NCI-H69 (cell line): ENCODE results near the gene PDGFC.
"Not testable (repeated sequence)": the region's sequence is repeated elsewhere in the genome, so short reads cannot be mapped to it uniquely, and the experiment has no call there.

Source experiments
- DNase-seq: peaks from one replicate; lab custom pipeline; 2025; lab: John Stamatoyannopoulos, UW

Gene PDGFC

DNA sequence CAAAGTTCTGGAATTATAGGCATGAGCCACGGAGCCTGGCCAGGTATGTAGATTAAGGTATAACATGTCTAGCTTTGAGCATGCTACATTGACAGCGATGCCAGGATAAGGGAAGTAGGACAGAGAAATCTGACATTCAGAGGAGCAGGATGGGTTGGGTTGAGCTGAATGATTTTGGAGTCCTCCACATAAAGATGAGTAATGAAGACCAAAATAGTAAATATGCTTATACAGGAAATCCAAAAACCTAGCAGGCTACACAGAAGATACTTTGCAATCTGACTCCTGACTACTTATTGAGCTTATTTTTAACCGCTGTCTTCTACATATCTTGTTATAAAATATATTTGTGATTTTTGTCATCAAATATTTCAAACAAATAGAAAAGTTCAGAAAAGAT lies 69.7 kb downstream of the PDGFC start:
- no peak for DNase-seq

DNA sequence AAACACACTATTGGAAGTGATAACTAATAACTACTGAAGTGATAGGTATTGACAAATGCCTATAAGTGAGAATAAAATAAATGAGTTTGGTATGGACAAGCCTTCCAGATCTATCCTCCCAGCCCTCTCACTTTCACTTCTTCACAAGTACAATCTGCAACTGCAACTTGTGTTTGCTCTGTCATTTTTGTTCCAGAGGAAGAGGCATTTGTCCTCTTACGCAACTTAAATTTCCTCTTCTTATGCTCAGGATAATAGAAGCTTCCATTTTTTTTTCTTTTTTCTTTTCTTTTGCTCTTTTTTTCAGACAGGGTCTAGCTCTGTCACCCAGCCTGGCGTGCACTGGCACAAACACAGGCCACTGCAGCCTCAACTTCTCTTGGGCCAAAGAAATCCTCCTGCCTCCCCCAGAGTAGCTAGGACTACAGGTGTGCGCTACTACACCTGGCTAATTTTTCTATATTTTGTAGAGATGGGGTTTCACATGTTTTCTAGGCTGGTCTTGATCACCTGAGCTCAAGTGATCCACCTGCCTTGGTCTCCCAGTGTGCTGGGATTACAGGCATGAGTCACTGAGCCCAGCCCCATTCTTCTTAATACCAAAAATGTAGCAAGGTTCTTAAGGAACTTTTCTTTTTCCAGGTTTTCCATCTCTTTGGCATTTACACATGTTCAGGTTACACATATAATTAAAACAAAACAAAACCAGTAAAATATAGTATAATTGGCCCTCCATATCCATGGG lies 73.1 kb downstream of the PDGFC start:
- DNase-seq: no peak

DNA sequence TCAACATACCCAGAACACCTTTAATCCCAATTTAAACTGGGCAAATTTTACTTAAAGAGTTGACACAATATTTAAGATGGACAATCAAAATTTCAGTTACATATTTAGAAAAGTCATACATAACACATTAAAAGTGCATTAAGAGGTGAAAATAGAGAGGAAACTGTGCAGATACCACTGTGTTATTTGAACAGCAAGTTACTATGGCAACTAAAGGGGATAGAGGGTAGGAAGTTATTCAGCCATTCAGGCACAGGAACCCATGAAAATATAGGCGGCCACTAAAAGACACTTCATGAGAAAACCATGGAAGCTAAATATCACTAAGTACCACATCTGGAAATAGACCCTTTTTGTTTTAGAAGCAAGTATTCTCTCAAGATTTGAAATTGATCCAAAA lies 75.1 kb downstream of the PDGFC start:
- peak; percentile 25 for DNase-seq

DNA sequence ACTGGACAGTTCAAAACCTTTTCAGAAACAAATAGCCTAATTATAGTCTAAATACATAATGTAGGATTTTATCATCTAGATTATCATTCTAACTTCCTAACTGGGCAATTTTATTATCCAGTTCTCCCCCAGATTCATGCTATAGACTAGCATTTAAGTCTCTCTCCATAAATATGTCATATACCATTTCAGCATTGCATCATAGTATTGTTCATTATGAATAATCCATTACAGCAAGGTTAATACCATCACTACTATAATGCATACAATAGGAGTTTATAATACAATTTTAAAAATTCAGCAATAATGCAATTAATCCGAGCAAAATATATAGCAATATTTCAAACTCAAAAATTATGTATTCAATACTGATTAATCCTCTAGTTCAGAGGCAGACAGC lies 77.4 kb downstream of the PDGFC start:
- no peak for DNase-seq

DNA sequence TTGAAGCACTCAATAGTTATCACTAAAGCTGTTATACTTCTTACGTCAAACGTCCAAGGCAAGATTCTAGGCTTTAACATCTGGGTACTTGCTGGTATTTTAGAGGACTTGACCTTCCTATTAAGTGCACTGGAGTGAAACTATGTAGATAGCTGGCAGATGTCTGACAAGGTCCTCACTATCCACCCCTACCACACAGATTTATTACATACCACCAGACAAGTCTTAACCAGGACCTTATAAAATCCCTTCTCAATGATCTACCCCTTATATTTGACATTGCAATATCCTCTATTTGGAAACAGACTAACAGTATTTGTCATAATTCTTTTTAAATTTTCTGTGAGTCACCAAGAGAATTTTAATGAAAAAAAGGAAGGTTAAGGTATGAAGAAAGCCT lies 78.8 kb downstream of the PDGFC start:
- no peak for DNase-seq

DNA sequence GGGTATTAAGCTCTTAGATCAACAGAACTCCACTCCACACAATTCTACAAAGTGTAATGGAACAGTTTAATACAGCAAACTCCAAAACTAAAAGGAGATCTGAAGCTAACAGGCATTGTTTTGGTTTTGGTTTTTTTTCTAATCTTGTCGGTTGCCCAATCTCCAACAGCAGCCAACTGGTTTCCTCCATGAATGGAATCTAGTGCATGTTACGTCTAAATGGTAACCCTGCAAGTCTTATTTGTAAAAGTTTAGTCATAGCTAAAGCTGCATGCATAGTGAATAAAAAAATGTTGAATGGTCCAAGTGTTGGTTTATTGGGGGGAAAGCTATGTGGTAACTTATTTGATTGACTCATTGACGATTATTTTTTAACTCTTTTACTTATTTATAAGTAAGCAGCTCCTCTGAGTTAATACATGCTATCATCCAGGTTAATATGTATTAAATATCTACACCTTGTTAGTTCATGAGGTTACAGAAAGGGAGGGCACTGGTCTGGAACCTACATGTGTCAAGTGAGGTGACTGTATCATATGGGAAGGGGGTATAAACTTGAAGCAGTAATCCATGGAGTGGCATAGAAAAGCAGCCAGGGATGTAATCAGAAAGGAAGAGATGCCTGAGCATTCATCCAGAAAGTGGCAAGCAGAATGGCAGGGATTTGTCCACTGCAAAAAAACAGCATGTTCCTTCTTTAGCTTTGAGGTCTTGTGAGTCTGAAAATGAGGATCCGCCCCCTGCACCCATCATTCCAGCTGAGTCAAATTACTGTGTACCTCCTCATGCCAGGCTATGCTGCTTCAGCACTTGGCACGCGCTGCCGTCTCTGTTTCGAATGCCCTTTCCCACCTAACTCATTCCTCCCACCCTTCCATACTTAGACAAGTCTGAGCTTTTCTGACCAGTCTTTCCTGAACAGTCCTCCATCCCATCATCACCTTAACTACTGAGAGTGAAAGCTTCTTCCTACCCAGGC lies 81.7 kb downstream of the PDGFC start:
- peak; percentile 1 for DNase-seq

DNA sequence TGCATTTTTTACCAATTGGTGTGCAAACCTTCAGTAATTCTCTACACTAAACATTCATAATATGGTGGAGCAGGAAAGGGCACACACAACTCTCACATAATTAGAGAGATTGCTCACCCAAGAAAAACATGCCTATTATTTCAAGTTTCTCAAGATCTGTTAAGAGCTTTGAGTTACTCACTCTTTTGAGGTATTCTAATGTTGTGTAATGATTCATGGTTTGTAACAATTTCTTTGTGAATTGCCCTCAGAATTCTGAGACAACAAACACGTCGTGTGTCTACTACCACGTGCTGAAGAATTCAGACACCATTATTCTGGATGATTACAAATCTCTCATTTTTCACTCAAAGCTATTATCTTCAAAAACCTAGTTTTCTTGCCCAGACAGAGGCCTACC lies 82.8 kb downstream of the PDGFC start:
- DNase-seq: no peak

DNA sequence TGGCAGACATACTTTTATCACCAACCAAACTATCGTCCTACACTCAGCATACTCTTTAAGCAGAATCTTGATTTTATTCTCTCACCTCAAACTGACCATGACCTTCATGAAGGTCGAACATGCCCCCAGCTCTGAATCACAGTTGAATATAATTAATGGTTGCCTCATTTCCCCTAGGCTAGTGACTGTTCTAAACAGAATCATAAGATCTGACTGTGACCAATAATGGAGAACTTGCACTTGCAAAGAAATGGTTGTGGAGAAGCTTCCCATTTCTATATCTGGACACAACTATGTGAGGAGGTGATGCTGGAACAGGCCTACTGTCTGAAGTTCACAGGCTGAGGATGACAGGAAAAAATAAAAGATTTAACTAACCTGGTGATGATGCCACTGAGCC lies 85.1 kb downstream of the PDGFC start:
- no peak for DNase-seq

DNA sequence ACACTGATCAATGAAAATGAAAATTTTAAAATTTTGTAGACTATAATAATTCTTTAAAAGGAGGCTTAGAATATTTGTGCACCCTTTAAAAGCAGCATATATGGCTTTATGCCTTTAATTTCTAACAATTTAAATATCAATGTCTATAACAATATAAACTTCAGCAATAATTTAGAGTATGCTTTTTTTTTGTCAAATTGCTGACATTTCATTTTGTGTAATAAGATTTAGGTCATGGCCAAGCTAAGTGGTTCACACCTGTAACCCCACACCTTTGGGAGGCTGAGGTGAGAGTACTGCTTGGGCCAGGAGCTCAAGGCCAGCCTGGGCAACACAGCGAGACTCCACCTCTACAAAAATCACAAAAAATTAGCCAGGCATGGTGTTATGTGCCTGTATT lies 86.2 kb downstream of the PDGFC start:
- no peak for DNase-seq

DNA sequence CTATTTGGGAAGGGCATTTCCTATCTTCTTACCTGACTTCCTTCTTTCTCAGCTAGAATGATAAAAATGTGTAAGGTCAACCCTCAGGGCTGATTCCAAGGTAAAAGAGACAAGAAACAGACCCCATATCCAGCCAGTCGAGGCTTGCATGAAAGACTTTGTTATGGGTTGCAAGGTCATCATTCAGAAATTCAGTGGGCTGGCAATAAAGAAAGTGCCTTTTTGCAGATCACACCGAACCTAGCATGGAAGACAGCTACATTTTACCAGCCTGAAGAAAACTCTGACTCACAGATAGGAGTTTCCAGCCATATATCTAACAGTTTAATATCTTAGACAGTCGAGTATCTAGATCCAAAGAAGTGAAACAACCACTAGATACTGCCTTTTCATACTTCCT lies 87.4 kb downstream of the PDGFC start:
- DNase-seq: no peak

DNA sequence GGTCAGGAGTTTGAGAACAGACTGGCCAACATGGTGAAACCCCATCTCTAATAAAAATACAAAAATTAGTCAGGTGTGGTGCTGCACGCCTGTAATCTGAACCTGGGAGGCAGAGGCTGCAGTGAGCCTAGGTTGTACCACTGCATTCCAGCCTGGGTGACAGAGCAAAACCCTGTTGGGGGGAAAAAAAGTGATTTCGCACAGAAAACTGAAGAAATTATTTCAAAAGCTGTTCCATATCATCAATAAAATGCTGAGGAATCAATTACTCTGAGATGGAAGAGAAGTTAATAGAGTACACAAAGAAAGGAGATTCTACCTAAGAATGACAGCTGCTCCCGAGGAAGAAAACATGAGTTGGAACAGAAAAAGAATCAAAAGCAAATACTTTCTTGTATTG lies 95.9 kb downstream of the PDGFC start:
- no peak for DNase-seq

DNA sequence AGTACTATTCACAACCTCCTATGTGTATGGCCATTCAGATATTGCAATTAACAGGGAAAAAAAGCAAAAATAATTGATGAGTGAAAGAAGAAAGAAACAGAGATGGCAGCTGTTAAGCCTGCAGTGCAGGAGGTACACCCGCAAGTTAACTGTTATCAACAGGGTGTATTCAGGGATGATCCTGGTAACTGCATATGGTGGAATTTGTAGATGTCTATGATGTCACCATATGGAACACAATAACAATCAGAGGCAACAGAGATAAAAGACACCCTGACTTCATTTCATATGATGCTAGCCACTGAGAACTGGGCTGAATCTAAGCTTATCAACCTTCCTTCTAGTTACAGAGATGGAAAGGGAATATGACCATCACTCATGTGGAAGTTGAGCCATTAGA lies 96.5 kb downstream of the PDGFC start:
- DNase-seq: no peak

DNA sequence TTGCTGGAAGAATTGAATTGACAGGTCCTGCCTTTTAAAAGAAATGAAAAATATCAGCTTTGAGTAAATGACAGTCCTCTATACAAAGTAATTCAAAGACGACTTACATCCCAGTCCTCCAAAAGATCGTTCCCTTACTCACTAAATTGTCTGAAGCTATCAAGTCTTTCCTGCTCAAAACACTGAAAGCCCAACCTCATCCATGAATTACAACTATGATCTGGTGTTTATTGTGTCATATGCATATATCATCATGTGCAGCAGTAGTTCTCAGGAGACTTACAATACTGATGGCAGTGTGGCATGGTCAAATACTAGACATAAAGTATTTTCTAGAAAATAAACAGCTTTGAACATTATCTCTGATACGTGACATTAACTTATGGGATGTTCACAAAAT lies 97.8 kb downstream of the PDGFC start:
- no peak for DNase-seq

DNA sequence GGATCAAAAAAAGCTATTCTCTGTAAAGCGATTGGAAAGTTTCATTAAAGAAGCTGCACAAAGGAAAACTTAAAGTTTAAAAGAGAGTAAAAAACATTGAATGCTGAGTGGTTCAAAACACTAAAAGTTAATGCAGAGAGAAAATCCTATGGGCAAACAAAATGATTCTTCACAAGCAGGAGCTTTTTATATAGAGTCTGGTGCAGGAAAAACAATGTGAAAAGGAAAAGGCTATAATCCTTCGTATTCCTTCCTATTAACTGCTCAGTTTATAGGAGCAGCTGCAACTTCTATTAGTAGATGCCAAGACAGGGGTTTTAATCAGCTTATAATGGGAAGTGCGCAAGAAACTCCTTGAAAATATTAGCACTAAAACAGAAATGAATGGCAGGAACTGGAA lies 100.7 kb downstream of the PDGFC start:
- DNase-seq: no peak

DNA sequence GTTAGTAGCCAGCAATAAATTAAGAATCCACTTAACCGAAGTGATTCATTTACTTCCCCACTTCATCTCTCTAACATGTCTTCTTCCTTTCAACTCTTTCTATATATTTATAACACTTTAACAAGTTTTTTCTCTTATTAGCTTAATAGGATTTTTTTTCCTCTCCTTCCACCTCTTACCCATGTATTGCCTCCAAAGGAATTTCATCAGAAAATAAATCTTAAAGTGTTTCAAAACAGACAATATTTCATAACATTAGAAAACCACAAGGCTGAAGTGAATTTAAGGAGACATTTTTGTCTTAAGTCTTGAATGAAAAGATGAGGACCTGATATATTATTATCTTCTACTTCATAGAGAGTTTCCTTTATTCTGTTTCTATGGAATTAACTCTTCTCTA lies 101.5 kb downstream of the PDGFC start:
- no peak for DNase-seq

DNA sequence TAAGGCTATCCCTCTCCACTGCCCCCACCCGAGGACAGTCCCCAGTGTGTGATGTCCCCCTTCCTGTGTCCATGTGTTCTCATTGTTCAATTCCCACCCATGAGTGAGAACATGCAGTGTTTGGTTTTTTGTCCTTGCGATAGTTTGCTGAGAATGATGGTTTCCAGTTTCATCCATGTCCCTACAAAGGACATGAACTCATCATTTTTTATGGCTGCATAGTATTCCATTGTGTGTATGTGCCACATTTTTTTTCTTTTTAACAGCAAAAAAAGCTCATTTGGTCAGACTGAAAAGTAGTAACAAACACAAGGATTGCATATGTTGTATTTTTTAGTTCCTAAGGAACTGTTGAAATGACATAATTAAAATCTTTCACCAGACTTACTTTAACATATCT lies 105.5 kb downstream of the PDGFC start:
- DNase-seq: not testable (repeated sequence)

DNA sequence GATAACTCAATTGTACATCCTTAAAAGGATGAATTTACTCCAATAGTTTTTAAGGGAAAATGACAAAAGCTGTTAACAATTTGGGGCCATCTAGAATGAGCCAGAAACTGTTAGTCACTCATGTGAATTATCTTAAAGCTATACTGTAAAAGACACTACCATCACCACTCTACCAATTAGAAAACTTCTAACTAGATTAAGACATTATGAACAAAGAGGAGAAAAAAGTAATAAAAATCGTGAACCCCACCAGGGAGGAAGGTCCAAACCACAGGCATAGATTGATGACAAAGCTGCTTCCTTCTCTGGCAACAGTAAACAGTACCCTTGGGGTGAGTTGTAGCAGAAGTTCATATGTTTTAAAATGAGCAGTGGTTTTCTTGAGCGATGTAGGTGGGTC lies 106.1 kb downstream of the PDGFC start:
- no peak for DNase-seq

DNA sequence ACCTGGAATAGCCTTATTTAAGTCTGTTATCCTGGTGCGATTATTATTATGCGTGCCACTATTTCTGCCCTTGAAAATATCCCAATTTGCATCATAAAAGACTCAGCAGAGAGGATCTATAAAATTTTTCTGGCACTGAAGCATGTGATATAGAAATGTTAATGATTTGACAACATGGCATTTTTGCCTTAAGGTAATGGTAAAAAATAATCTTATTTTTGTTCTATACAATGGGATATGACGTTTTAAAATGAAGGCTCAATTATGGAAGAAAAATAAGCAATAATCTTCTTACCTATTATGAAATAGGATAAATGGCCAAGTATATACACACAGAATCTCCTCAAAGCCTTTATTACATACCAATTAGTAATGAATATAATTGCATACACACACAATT lies 113.5 kb downstream of the PDGFC start:
- DNase-seq: peak; percentile 3

DNA sequence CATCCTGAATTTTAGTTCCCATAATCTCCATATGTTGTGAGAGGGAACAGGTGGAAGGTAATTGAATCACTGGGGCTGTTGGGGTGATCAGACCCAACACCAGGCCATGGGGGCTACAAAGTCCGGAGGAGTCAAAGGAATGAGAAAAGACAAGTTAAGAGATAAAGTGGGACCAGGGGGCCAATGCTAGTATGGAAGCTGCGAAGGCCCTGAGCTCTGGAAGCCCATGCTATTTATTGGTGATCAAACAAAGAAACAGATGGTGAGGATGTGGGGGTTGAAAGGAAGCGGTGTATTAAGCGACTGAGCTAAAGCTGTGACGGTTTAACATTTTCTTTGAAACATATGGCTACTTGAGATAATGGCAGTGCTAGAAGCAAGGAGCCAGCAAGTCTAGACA lies 132.8 kb downstream of the PDGFC start:
- peak; percentile 20 for DNase-seq

DNA sequence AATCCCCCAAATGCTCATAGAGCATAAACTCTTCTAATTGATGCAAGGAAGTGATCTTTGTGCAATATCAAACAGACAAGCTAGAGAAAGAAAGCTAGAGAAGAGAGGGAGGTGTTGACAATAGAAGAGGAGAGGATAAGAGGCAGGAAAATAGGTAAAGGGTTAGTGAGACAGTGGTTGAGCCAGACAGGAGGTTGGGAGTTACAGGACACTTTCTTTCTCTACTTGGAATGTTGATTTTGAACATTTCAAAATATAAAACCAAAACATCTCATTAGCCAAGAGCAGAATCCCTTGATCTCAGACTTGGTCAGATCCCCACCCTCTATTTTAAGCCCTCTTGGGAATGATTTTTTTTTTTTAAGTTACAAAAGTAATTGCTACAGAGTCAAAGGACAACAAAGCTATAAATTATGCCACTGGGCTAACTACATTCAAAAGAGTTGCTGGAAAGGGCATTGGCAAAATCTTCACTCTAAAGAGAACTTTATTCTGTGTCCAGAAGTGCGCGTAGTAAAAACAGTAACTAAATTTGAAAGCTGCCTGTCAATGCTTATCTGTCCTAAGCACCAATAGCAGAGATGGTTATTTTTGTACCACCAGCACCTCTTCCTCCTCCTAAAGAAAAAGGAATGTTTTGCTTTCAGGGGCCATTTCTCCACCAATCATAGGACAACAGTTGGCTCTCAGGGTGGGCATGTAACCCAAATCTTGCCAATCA lies 133.8 kb downstream of the PDGFC start:
- DNase-seq: no peak

DNA sequence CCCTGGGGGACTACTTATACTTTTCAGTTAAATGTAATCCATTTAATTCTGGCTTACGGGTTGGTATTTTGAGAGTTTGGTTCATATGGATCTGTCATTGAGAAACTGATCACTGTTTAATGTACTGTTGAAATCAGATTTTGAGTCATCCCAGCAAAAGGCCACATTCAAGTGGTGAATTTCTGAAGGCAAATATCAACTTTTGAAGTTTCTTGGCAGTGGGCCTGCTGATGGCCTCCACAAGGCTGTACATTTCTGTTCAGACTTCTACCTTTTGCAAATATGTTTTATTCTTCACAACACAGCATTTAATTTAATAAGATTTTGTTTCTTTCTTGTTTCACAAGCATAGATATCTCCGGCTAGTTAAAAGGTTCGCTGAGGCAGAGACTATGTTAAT lies 138.7 kb downstream of the PDGFC start:
- no peak for DNase-seq

DNA sequence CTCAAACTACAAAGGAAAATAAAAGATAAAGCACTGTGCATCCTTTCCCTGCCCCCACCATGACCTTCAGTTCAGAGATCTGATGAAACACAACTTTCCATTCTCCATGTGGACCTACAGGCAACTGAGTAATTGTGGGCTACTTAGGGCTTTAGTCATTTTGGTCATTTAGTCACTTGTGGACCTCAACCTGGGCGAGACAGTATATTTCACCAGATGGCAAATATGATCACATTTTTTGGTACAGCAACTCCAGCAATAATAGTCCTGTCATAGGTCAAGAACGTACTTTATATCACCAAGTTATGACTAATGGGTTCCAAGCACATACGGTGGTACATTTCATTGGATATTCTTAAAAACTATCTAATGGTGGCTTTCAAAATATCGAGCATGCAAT lies 141.2 kb downstream of the PDGFC start:
- no peak for DNase-seq
